ENCODE results near the gene MAML3. TPM values are rescaled to one million over a fixed set of nuclear protein-coding genes. Genes with fewer than 3 reads are reported as not detected.

Gene MAML3
- total and polyA plus RNA-seq, 2 of the 13 experiments (the other 11 are each of a cell fraction or from before 2014, with no cell fraction given), result 0.05 to 0.13 TPM

DNA sequence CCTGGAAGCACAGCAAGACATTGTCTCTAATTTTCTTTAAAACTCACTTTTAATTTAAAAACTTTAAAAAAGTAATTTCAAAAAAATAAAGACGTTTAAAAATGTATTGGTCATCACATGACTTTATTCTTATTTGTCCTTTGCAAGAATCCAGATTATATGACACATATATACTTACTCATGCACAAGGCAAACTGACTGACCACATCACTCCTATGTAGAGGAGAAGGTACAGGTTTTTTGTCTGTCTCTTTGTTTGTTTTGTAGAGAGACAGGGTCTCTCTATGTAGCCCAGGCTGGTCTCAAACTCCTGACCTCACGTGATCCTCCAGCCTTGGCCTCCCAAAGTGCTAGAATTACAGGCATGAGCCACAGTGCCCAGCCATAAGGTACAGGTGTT is 28.6 kb downstream of the MAML3 start:
- no peaks in the 10 kb centered on the region for H3K9me3 ChIP-seq (ENCODE audit: low read length)
- no peaks in the 10 kb centered on the region for H3K4me1 ChIP-seq (ENCODE audit: insufficient read depth, low read length)
- H3K79me2 ChIP-seq (ENCODE audit: insufficient read depth, low read length), result no peaks in the 10 kb centered on the region
- no peaks in the 10 kb centered on the region; a peak in 1 of 5 replicates for H3K27me3 ChIP-seq (ENCODE audit: control insufficient read depth in 1 of 2, insufficient read depth in 2 of 2, low read length in 2 of 2)
- no peak for ATAC-seq
- FAIRE-seq, result no peak
- in situ Hi-C loops (cut with HindIII; ENCODE audit: extremely low pct_ligation_motif_present, low pct_unique_long_range_greater_than_20kb) (no loop called here), intact Hi-C loops (cut with micrococcal nuclease; ENCODE audit: unreplicated experiment) (no loop called here)
- DNase-seq (ENCODE audit: low spot score), result no peak
- TF ChIP-seq, protein P1, sequence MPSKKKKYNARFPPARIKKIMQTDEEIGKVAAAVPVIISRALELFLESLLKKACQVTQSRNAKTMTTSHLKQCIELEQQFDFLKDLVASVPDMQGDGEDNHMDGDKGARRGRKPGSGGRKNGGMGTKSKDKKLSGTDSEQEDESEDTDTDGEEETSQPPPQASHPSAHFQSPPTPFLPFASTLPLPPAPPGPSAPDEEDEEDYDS (CRISPR knock-in tag; IDR thresholded peaks at IDR 0.05), result no peak
- TF ChIP-seq, protein P2, sequence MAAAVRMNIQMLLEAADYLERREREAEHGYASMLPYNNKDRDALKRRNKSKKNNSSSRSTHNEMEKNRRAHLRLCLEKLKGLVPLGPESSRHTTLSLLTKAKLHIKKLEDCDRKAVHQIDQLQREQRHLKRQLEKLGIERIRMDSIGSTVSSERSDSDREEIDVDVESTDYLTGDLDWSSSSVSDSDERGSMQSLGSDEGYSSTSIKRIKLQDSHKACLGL (CRISPR knock-in tag; IDR thresholded peaks at IDR 0.05), result no peak
- no peak for TF ChIP-seq ZNF331 (CRISPR knock-in tag; IDR thresholded peaks at IDR 0.05)
- TF ChIP-seq POGZ (CRISPR knock-in tag; IDR thresholded peaks at IDR 0.05), result no peak
- TF ChIP-seq ZNF430 (CRISPR knock-in tag; IDR thresholded peaks at IDR 0.05), result no peak
- TF ChIP-seq GABPA (IDR thresholded peaks at IDR 0.05; ENCODE audit: low read depth, low read length), result no peak
- TF ChIP-seq GABPA (CRISPR knock-in tag; IDR thresholded peaks at IDR 0.05; ENCODE audit: low read depth), result no peak
- TF ChIP-seq, protein P3, sequence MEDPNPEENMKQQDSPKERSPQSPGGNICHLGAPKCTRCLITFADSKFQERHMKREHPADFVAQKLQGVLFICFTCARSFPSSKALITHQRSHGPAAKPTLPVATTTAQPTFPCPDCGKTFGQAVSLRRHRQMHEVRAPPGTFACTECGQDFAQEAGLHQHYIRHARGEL (CRISPR knock-in tag; IDR thresholded peaks at IDR 0.05), result no peak
- WGBS (ENCODE audit: low lambda C conversion rate), result 23% methylated on average over 2 of the region's 2 CpGs
- no peaks in the 10 kb centered on the region for H4K20me1 ChIP-seq (ENCODE audit: insufficient read depth, low read length)
- ChIA-PET POLR2A (no interaction called here), CTCF (ENCODE audit: low intra/inter-chr PET ratio, low total read pairs) (no interaction called here)
- no peaks in the 10 kb centered on the region for H3K36me3 ChIP-seq (replicated peaks in 1 of 2; ENCODE audit: control insufficient read depth in 1 of 2, insufficient read depth in 2 of 2, low read length in 2 of 2)
- H3K4me3 ChIP-seq (replicated peaks in 1 of 3; ENCODE audit: insufficient read depth in 1 of 3, low read depth in 2 of 3, low read length in 3 of 3), result no peak overlapping the region
- H2AFZ ChIP-seq (ENCODE audit: low read length), result no peak overlapping the region
- no peak overlapping the region for H3K4me2 ChIP-seq (ENCODE audit: low read depth, low read length)
- BruUV-seq (replicated peaks), result no TSS peak
- no peak overlapping the region for H3K9ac ChIP-seq (ENCODE audit: insufficient read depth, low read depth, low read length)
- no peak overlapping the region for H3K27ac ChIP-seq (ENCODE audit: extremely low read length, insufficient read depth, low read length)

Data from HepG2 (cell line).